Measurements from ENCODE around the gene FOS.
"Not testable (repeated sequence)": the region's sequence is repeated elsewhere in the genome, so short reads cannot be mapped to it uniquely, and the experiment has no call there.

Gene FOS

GRCh38 chr14:75277815-75278421 lies 710 bp upstream of the FOS start:
- DNase-seq: no peak

- DNase-seq: peak; percentile 37 to 89 (median 85)
Observed at GRCh38 chr14:75279153-75279762, 630 bp downstream of the FOS start.

GRCh38 chr14:75279763-75280290 lies 1.2 kb downstream of the FOS start:
- DNase-seq: peak in 2 of 3 experiments; percentile 36 to 64

GRCh38 chr14:75280291-75280830 lies 1.7 kb downstream of the FOS start:
- DNase-seq: peak in 1 of 3 experiments; percentile 40

GRCh38 chr14:75280831-75281653 lies 2.4 kb downstream of the FOS start:
- no peak for DNase-seq

- DNase-seq: no peak
Observed at GRCh38 chr14:75281654-75282019, 3.0 kb downstream of the FOS start.

- DNase-seq: no peak
Observed at GRCh38 chr14:75282170-75282554, 3.5 kb downstream of the FOS start.

- not testable (repeated sequence) for DNase-seq
Observed at GRCh38 chr14:75282555-75283161, 4.0 kb downstream of the FOS start.

GRCh38 chr14:75283162-75283832 lies 4.7 kb downstream of the FOS start:
- no peak for DNase-seq

- no peak for DNase-seq
Observed at GRCh38 chr14:75283833-75284563, 5.4 kb downstream of the FOS start.

GRCh38 chr14:75285331-75285730 lies 6.7 kb downstream of the FOS start:
- DNase-seq: no peak

- no peak for DNase-seq
Observed at GRCh38 chr14:75286313-75286712, 7.7 kb downstream of the FOS start.

GRCh38 chr14:75289840-75290388 lies 11.3 kb downstream of the FOS start:
- no peak for DNase-seq

GRCh38 chr14:75290851-75291250 lies 12.2 kb downstream of the FOS start:
- DNase-seq: no peak

GRCh38 chr14:75291331-75291730 lies 12.7 kb downstream of the FOS start:
- DNase-seq: no peak

GRCh38 chr14:75292101-75292563 lies 13.5 kb downstream of the FOS start:
- DNase-seq: no peak

GRCh38 chr14:75292886-75293285 lies 14.3 kb downstream of the FOS start:
- no peak for DNase-seq

- DNase-seq: peak; percentile 96 to 97 (median 96)
Observed at GRCh38 chr14:75293920-75294648, 15.5 kb downstream of the FOS start.

GRCh38 chr14:75294649-75295033 lies 16.0 kb downstream of the FOS start:
- peak in 1 of 3 experiments; percentile 69 for DNase-seq

GRCh38 chr14:75295061-75295461 lies 16.4 kb downstream of the FOS start:
- DNase-seq: peak; percentile 28 to 66 (median 45)
